Adrenal gland (tissue), 5 donors: ENCODE results near the gene MACROD2.

ENCODE experiments used
- CTCF ChIP-seq, 6 experiments: fragments of 450-650 bp in 4 of 6; fragments of 200-600 bp in 2 of 6; sonication (generic) in 1 of 6; IDR thresholded peaks; 1 replicate in 5 of 6; 2 replicates in 1 of 6; pipeline versions ENCODE4 v1.5.1 to v1.8.0; 2016 to 2021; ENCODE audit warnings: antibody characterized with exemption in 6 of 6, mild to moderate bottlenecking in 2 of 6, moderate library complexity in 1 of 6
- POLR2A ChIP-seq, 2 donors: fragments of 450-650 bp; IDR thresholded peaks; one replicate each; pipeline ENCODE4 v1.6.1; 2017; ENCODE audit warnings: antibody characterized with exemption in 2 of 2, mild to moderate bottlenecking in 2 of 2, moderate library complexity in 1 of 2
- donor health status: DM: no; HTN: no; CAD: no.

GRCh38 chr20:15076785-15077184, 1081.5 kb downstream of the MACROD2 start:
- TF ChIP-seq CTCF (IDR thresholded peaks at IDR 0.05) (no peak), POLR2A (IDR thresholded peaks at IDR 0.05) (no peak)
